ENCODE results near the gene STAG1. TPM values are rescaled to one million over a fixed set of nuclear protein-coding genes. Genes with fewer than 3 reads are reported as not detected.

STAG1 gene
- total and polyA plus RNA-seq, 9 of the 15 experiments (the other 6 are each of a cell fraction or from before 2014, with no cell fraction given): 2.7 to 17.7 (median 8.8) TPM

- DNase-seq (ENCODE audit: extremely low read depth in 1 of 4, low spot score in 3 of 4) (no peak), ATAC-seq (no peak), FAIRE-seq (no peak)
- CTCF ChIA-PET (ENCODE audit: low intra/inter-chr PET ratio): no interaction called here
- POLR2A ChIA-PET: interaction anchor here (0.5 kb wide), 1 partner anchor 421 kb away, joined by 3 read pairs; no protein-coding TSS in a partner anchor
- Histone ChIP-seq H3K79me2 (ENCODE audit: control insufficient read depth, insufficient read depth, low read length) (no peaks in the 10 kb centered on the region), H3K27me3 (ENCODE audit: control insufficient read depth in 2 of 2, insufficient read depth in 2 of 2, low read length in 2 of 2) (no peaks in the 10 kb centered on the region), H3K4me2 (ENCODE audit: insufficient read depth, low read length) (no peak overlapping the region), H3K9me1 (ENCODE audit: control insufficient read depth, insufficient read depth, low read length) (no peaks in the 10 kb centered on the region), H2AFZ (ENCODE audit: low read depth, low read length) (no peak overlapping the region), H3K36me3 (ENCODE audit: control insufficient read depth, insufficient read depth, low read length) (peaks cover 66% of the 10 kb centered on the region; the same call in 2 of the 3 replicates), H3K9ac (ENCODE audit: insufficient read depth in 1 of 2, low read depth in 2 of 2, low read length in 2 of 2) (no peak overlapping the region), H3K27ac (ENCODE audit: extremely low read depth, low read depth, low read length) (no peak overlapping the region), H3K9me3 (replicated peaks; ENCODE audit: control insufficient read depth, insufficient read depth, low read depth, low read length) (no peaks in the 10 kb centered on the region), H4K20me1 (replicated peaks; ENCODE audit: control insufficient read depth, insufficient read depth, low read length) (no peaks in the 10 kb centered on the region), H3K4me1 (replicated peaks in 1 of 2; ENCODE audit: control insufficient read depth in 2 of 2, insufficient read depth in 2 of 2, low read length in 2 of 2) (no peaks in the 10 kb centered on the region; a peak in 2 of 5 replicates), H3K4me3 (no peak overlapping the region)
- in situ Hi-C loops (cut with MboI): no loop called here
- BruUV-seq (replicated peaks): no TSS peak
- intact Hi-C loops (cut with micrococcal nuclease): no loop called here
- TF ChIP-seq ZFP30 (CRISPR knock-in tag; IDR thresholded peaks at IDR 0.05; ENCODE audit: borderline replicate concordance): no peak
- TF ChIP-seq GATA2 (CRISPR knock-in tag; IDR thresholded peaks at IDR 0.05): no peak
- TF ChIP-seq TARDBP (IDR thresholded peaks at IDR 0.05): no peak
- TF ChIP-seq SNAPC5 (CRISPR knock-in tag; IDR thresholded peaks at IDR 0.05): no peak
- TF ChIP-seq HOMEZ (CRISPR knock-in tag; IDR thresholded peaks at IDR 0.05): no peak
- TF ChIP-seq DIDO1 (tag; IDR thresholded peaks at IDR 0.05; ENCODE audit: low read depth): no peak
- TF ChIP-seq NCOA6 (IDR thresholded peaks at IDR 0.05): no peak
- TF ChIP-seq GTF2E2 (tag; IDR thresholded peaks at IDR 0.05): no peak
- no peak for TF ChIP-seq HIVEP1 (CRISPR knock-in tag; IDR thresholded peaks at IDR 0.05)
- no peak for TF ChIP-seq ZSCAN32 (CRISPR knock-in tag; IDR thresholded peaks at IDR 0.05)
- no peak for TF ChIP-seq MXD1 (CRISPR knock-in tag; IDR thresholded peaks at IDR 0.05; ENCODE audit: borderline replicate concordance, poor library complexity, severe bottlenecking)
- TF ChIP-seq THAP12 (CRISPR knock-in tag; IDR thresholded peaks at IDR 0.05): no peak
Observed at GRCh38 chr3:136334209-136334608, 418.0 kb downstream of the STAG1 start.

Data from K562 (cell line).